SK-N-SH (cell line): ENCODE results near the gene PAPOLG. TPM values are rescaled to one million over a fixed set of nuclear protein-coding genes. Genes with fewer than 3 reads are reported as not detected.

Experiments
- CTCF ChIA-PET: fragments of 300-600, 350-600 bp; formaldehyde crosslinking; extraction: SDS; loops from one replicate; lab custom pipeline; 2021; lab: Yijun Ruan, JAX
- POLR2A ChIA-PET: fragments of 350-600 bp; sonication (Branson Sonifier 250); formaldehyde crosslinking; extraction: SDS; loops from one replicate; lab custom pipeline; 2020; ENCODE audit warnings: antibody characterized with exemption, inconsistent platforms; lab: Yijun Ruan, JAX
- DNase-seq: peaks from one replicate; pipeline ENCODE4 v3.0.0; 2012
- H2AFZ ChIP-seq: fragments of 200-600 bp; sonication (generic); 2 replicates; pipeline ENCODE4 v1.8.1; 2016; ENCODE audit warnings: antibody characterized with exemption, mild to moderate bottlenecking, low read depth
- H3F3A ChIP-seq: fragments of 200-600 bp; sonication (generic); replicated peaks from 2 replicates; pipeline ENCODE3; 2016; ENCODE audit warnings: antibody characterized with exemption, mild to moderate bottlenecking; ENCODE audit not compliant: insufficient read depth
- H3K27ac ChIP-seq, 2 experiments: fragments of 200-500 bp in 1 of 2; fragments of 200-600 bp in 1 of 2; sonication (Bioruptor generic) in 1 of 2; sonication (generic), shearing (Covaris generic) in 1 of 2; 2 replicates each; pipeline versions ENCODE4 v1.5.1 to v1.6.1; 2014 to 2016; ENCODE audit warnings: low read depth in 2 of 2, inconsistent platforms in 1 of 2, low read length in 1 of 2, mild to moderate bottlenecking in 1 of 2, mixed read lengths in 1 of 2
- H3K27me3 ChIP-seq: fragments of 200-600 bp; sonication (generic), shearing (Covaris generic); 2 replicates; pipeline ENCODE4 v1.6.1; 2016; ENCODE audit warnings: mixed run types; ENCODE audit not compliant: insufficient read depth
- H3K36me3 ChIP-seq, 2 experiments: fragments of 200-500 bp in 1 of 2; fragments of 200-600 bp in 1 of 2; sonication (Bioruptor generic) in 1 of 2; sonication (generic) in 1 of 2; replicated peaks in 1 of 2; 2 replicates each; pipeline versions ENCODE3 to v1.5.1; 2014 to 2016; ENCODE audit warnings: low read length in 1 of 2, mild to moderate bottlenecking in 1 of 2; ENCODE audit not compliant: insufficient read depth in 2 of 2, control insufficient read depth in 1 of 2
- H3K4me1 ChIP-seq, 2 experiments: fragments of 200-500 bp in 1 of 2; fragments of 200-600 bp in 1 of 2; sonication (Bioruptor generic) in 1 of 2; sonication (generic), shearing (Covaris generic) in 1 of 2; 2 replicates each; pipeline versions ENCODE4 v1.5.1 to v1.6.1; 2014 to 2016; ENCODE audit warnings: low read depth in 1 of 2, low read length in 1 of 2, mixed run types in 1 of 2; ENCODE audit not compliant: insufficient read depth in 2 of 2, control insufficient read depth in 1 of 2
- H3K4me2 ChIP-seq: fragments of 200-600 bp; sonication (generic), shearing (Covaris generic); 2 replicates; pipeline ENCODE4 v1.6.1; 2017; ENCODE audit warnings: mixed run types
- H3K4me3 ChIP-seq, 2 experiments: fragments of 200-500 bp in 1 of 2; fragments of 200-600 bp in 1 of 2; sonication (Bioruptor generic) in 1 of 2; sonication (generic), shearing (Covaris generic) in 1 of 2; 2 replicates each; pipeline versions ENCODE4 v1.5.1 to v1.8.1; 2014 to 2016; ENCODE audit warnings: low read depth in 2 of 2, inconsistent platforms in 1 of 2, low read length in 1 of 2, mild to moderate bottlenecking in 1 of 2, mixed read lengths in 1 of 2, moderate library complexity in 1 of 2
- H3K79me2 ChIP-seq: fragments of 200-600 bp; sonication (generic); 2 replicates; pipeline ENCODE4 v1.8.1; 2017; ENCODE audit warnings: mild to moderate bottlenecking; ENCODE audit not compliant: insufficient read depth
- H3K9ac ChIP-seq: fragments of 200-600 bp; sonication (generic); 2 replicates; pipeline ENCODE4 v1.6.1; 2017; ENCODE audit warnings: mixed run types
- H3K9me2 ChIP-seq: fragments of 200-600 bp; sonication (generic); 2 replicates; pipeline ENCODE4 v1.6.1; 2017; ENCODE audit warnings: mixed run types
- H3K9me3 ChIP-seq: fragments of 200-600 bp; sonication (generic); 2 replicates; pipeline ENCODE4 v1.6.1; 2017; ENCODE audit warnings: mixed run types, mild to moderate bottlenecking, moderate library complexity
- H4K20me1 ChIP-seq: fragments of 200-600 bp; sonication (generic); 2 replicates; pipeline ENCODE4 v1.6.1; 2017; ENCODE audit warnings: mild to moderate bottlenecking, mixed run types; ENCODE audit not compliant: insufficient read depth
- CHD2 ChIP-seq: fragments of 150-350 bp; IDR thresholded peaks from 2 replicates; pipeline ENCODE4 v1.6.1; 2018; ENCODE audit warnings: low read length; ENCODE audit not compliant: partially characterized antibody
- ELF1 ChIP-seq: IDR thresholded peaks from 2 replicates; pipeline ENCODE4 v1.4.0; 2012
- FOSL2 ChIP-seq: IDR thresholded peaks from 2 replicates; pipeline ENCODE4 v1.4.0; 2012; ENCODE audit warnings: low read depth, mild to moderate bottlenecking, moderate library complexity, borderline replicate concordance
- GABPA ChIP-seq: IDR thresholded peaks from 2 replicates; pipeline ENCODE4 v1.4.0; 2012; ENCODE audit warnings: low read depth, mild to moderate bottlenecking
- GATA2 ChIP-seq: sonication (generic); formaldehyde crosslinking; IDR thresholded peaks from 2 replicates; pipeline ENCODE4 v1.5.0; 2020; ENCODE audit warnings: mild to moderate bottlenecking, missing genetic modification reagents
- IRF3 ChIP-seq: fragments of 150-350 bp; IDR thresholded peaks from 2 replicates; pipeline ENCODE4 v1.6.1; 2016; ENCODE audit warnings: mild to moderate bottlenecking, low read depth, low read length
- JUND ChIP-seq: IDR thresholded peaks from 2 replicates; pipeline ENCODE4 v1.4.0; 2012
- MAX ChIP-seq: IDR thresholded peaks from 2 replicates; pipeline ENCODE4 v1.4.0; 2012; ENCODE audit warnings: low read depth
- MXI1 ChIP-seq: IDR thresholded peaks from 2 replicates; pipeline ENCODE4 v1.6.1; 2012; ENCODE audit warnings: mild to moderate bottlenecking, low read depth, low read length, improper control_type of control experiment
- PBX3 ChIP-seq: IDR thresholded peaks from 2 replicates; pipeline ENCODE4; 2012
- POLR2AphosphoS5 ChIP-seq: IDR thresholded peaks from 2 replicates; pipeline ENCODE4 v1.6.1; 2012; ENCODE audit warnings: low read depth, low read length
- SIN3A ChIP-seq: IDR thresholded peaks from 2 replicates; pipeline ENCODE4 v1.6.1; 2012; ENCODE audit warnings: low read depth, mild to moderate bottlenecking, low read length, moderate library complexity, borderline replicate concordance
- SMC3 ChIP-seq: IDR thresholded peaks from 2 replicates; pipeline ENCODE4 v1.6.1; 2012; ENCODE audit warnings: low read depth, low read length, improper control_type of control experiment
- TAF1 ChIP-seq: IDR thresholded peaks from 2 replicates; pipeline ENCODE4 v1.6.1; 2012; ENCODE audit warnings: low read depth, mild to moderate bottlenecking, low read length, moderate library complexity, borderline replicate concordance
- TEAD4 ChIP-seq: IDR thresholded peaks from 2 replicates; pipeline ENCODE4 v1.4.0; 2012; ENCODE audit warnings: mild to moderate bottlenecking, borderline replicate concordance; ENCODE audit not compliant: insufficient read depth
- YY1 ChIP-seq: IDR thresholded peaks from 2 replicates; pipeline ENCODE4 v1.4.0; 2012; ENCODE audit warnings: low read depth, mild to moderate bottlenecking
- ZBTB33 ChIP-seq: IDR thresholded peaks from 2 replicates; pipeline ENCODE4 v1.4.0; 2012; ENCODE audit warnings: low read depth, borderline replicate concordance
- WGBS: methylation state at CpG from one replicate; pipeline ENCODE4 v1.1.6; 2017; ENCODE audit warnings: low lambda C conversion rate; 5-methylcytosine and 5-hydroxymethylcytosine counted together
- polyA plus RNA-seq, 3 experiments: library from polyadenylated mRNA; depleted of rRNA; stranded (reverse); fragments of >200 nt; gene quantifications; 2 replicates each; pipeline ENCODE4 v1.2.3, GENCODE V29; 2012
- TF ChIP-seq, protein P1 (sequence below): IDR thresholded peaks from 2 replicates; pipeline ENCODE4 v1.6.1; 2012; ENCODE audit warnings: mild to moderate bottlenecking, low read depth, low read length, moderate library complexity
- TF ChIP-seq, protein P2 (sequence below): fragments of 150-350 bp; IDR thresholded peaks from 2 replicates; pipeline ENCODE4 v1.6.1; 2017; ENCODE audit warnings: antibody characterized with exemption, low read length, low read depth, borderline replicate concordance

The PAPOLG gene
- polyA plus RNA-seq, 1 of the 3 experiments (the other 2 are of a cell fraction): 2.1 TPM

- ChIA-PET CTCF (no interaction called here), POLR2A (no interaction called here)
- Histone ChIP-seq H3K9ac (no peak overlapping the region), H3K4me3 (no peak overlapping the region), H3K36me3 (no peaks in the 10 kb centered on the region), H3K9me2 (no peaks in the 10 kb centered on the region), H3K9me3 (no peaks in the 10 kb centered on the region), H4K20me1 (no peaks in the 10 kb centered on the region), H3K4me2 (no peak overlapping the region), H3K27me3 (peaks cover 14% of the 10 kb centered on the region), H3K79me2 (no peaks in the 10 kb centered on the region), H3K4me1 (no peaks in the 10 kb centered on the region)
- DNase-seq: no peak
- WGBS: 36% methylated on average over 2 of the region's 2 CpGs
- TF ChIP-seq TEAD4: no peak
- no peak for TF ChIP-seq ELF1
- no peak for TF ChIP-seq JUND
- TF ChIP-seq, protein P1, sequence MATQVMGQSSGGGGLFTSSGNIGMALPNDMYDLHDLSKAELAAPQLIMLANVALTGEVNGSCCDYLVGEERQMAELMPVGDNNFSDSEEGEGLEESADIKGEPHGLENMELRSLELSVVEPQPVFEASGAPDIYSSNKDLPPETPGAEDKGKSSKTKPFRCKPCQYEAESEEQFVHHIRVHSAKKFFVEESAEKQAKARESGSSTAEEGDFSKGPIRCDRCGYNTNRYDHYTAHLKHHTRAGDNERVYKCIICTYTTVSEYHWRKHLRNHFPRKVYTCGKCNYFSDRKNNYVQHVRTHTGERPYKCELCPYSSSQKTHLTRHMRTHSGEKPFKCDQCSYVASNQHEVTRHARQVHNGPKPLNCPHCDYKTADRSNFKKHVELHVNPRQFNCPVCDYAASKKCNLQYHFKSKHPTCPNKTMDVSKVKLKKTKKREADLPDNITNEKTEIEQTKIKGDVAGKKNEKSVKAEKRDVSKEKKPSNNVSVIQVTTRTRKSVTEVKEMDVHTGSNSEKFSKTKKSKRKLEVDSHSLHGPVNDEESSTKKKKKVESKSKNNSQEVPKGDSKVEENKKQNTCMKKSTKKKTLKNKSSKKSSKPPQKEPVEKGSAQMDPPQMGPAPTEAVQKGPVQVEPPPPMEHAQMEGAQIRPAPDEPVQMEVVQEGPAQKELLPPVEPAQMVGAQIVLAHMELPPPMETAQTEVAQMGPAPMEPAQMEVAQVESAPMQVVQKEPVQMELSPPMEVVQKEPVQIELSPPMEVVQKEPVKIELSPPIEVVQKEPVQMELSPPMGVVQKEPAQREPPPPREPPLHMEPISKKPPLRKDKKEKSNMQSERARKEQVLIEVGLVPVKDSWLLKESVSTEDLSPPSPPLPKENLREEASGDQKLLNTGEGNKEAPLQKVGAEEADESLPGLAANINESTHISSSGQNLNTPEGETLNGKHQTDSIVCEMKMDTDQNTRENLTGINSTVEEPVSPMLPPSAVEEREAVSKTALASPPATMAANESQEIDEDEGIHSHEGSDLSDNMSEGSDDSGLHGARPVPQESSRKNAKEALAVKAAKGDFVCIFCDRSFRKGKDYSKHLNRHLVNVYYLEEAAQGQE: no peak
- no peak for TF ChIP-seq MXI1
- TF ChIP-seq GABPA: no peak
- no peak for TF ChIP-seq TAF1
- no peak for TF ChIP-seq YY1
- no peak for TF ChIP-seq GATA2 (CRISPR knock-in tag)
- TF ChIP-seq ZBTB33: no peak
- TF ChIP-seq, protein P2, sequence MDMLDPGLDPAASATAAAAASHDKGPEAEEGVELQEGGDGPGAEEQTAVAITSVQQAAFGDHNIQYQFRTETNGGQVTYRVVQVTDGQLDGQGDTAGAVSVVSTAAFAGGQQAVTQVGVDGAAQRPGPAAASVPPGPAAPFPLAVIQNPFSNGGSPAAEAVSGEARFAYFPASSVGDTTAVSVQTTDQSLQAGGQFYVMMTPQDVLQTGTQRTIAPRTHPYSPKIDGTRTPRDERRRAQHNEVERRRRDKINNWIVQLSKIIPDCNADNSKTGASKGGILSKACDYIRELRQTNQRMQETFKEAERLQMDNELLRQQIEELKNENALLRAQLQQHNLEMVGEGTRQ: no peak
- no peak for TF ChIP-seq POLR2AphosphoS5
- TF ChIP-seq SIN3A: no peak
- no peak for TF ChIP-seq PBX3
- no peak for TF ChIP-seq MAX
- TF ChIP-seq IRF3: no peak
- no peak for TF ChIP-seq SMC3
- TF ChIP-seq FOSL2: no peak
- TF ChIP-seq CHD2: no peak
- TF ChIP-seq, all 33 proteins: peak for 0
- H3K27ac ChIP-seq: no peak overlapping the region
- no peaks in the 10 kb centered on the region for H3F3A ChIP-seq
- H2AFZ ChIP-seq: no peak overlapping the region
These were observed 78.2 kb downstream of the PAPOLG start for GRCh38 chr2:60834270-60834717.
